GM21576 (cell line): ENCODE data around the gene DLX4.

Experiments
- ATAC-seq: cut with Tn5 transposase; IDR thresholded peaks from one replicate; pipeline ENCODE4 v1.9.1; 2021; ENCODE audit warnings: mild to moderate bottlenecking, moderate library complexity; ENCODE audit not compliant: unreplicated experiment

The DLX4 gene

GRCh38 chr17:49998836-49999511 lies 30.0 kb downstream of the DLX4 start:
- ATAC-seq: no peak

GRCh38 chr17:50003911-50004310 lies 34.9 kb downstream of the DLX4 start:
- ATAC-seq: no peak

DNA sequence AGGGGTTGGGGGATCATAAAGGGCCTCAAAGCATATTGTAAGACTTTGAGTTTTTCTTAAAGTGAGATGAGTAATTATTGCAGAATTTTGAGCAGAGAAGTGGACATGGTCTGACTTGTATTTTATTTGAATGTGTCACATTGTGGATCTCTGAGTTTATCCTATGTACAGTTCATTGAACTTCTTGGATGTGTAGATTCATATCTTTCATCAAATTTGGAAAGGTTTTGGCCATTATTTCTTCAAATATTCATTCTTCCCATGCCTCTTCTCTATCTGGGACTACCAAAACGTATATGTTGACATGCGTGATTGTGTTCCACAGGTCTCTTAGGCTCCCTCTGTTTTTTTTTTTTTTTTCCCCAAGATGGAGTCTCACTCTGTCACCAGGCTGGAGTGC lies 40.3 kb downstream of the DLX4 start:
- no peak for ATAC-seq

GRCh38 chr17:50013079-50013478 lies 44.1 kb downstream of the DLX4 start:
- ATAC-seq: no peak

DNA sequence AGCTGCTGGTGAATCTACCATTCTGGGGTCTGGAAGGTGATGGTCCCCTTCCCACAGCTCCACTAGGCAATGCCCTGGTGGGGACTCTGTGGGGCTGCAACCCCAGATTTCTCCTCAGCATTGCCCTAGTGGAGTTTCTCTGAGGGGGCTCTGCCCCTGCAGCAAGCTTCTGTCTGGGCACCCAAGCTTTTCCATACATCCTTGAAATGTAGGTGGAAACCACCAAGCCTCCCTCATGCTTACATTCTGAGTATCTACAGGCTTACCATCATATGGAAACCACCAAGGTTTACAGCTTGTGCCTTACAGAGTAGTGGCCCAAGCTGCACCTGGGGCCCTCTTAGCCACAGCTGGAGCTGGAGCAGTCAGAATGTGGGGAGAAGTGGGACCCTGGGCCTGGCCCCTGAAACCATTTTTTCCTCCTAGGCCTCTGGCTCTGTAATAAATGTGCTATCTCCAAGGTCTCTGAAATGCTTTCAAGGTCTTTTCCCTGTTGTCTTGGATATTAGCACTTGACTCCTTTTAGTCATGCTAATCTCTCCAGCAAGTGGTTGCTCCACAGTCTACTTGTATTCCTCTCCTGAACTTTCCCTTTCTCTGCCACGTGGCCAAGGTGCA lies 45.6 kb downstream of the DLX4 start:
- no peak for ATAC-seq

GRCh38 chr17:50015146-50015545 lies 46.2 kb downstream of the DLX4 start:
- ATAC-seq: no peak

GRCh38 chr17:50018909-50019308 lies 49.9 kb downstream of the DLX4 start:
- no peak for ATAC-seq

DNA sequence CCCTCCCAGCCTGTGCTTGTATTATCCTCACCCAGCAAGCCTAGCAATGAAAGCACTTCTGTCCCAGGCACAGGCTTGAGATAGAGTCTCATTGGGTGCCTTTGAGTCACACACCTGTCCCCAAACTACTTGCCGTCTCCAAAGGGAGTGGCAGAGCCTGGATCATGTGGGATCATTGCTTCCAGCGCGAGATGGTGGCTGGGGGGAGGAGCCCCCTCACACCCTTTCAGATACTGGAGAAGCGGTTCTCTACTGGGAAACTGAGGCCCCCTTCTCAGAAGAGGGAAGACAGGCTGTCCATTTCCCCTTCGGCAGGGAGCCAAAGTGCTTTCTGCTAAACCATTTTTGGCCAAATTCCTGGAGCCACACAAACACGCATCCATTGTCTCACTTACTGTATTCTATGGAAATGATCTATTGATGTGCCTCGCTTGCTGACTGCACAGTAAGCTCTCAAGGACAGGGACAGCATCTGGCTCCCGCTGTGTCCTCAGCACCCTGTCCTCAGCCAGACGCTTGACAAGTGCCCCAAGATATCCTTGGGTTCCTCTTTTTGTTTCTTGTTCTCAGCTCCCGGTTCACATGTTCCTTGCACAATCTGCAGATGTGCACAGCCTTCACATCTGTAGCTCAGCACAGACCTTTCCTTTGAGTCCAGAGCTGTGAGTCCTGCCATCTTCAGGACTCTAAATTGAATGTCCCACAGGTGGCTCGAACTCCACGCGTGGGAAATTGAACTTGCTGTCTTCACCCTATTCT lies 52.0 kb downstream of the DLX4 start:
- no peak for ATAC-seq

GRCh38 chr17:50021681-50022370 lies 52.8 kb downstream of the DLX4 start:
- ATAC-seq: no peak

GRCh38 chr17:50022463-50023130 lies 53.6 kb downstream of the DLX4 start:
- no peak for ATAC-seq

GRCh38 chr17:50023520-50023919 lies 54.5 kb downstream of the DLX4 start:
- ATAC-seq: no peak
